HG02885 (cell line): Measurements from ENCODE around the gene ZNF365.
A peak's percentile ranks its signal among the peaks of the same experiment; 100 is the strongest.

Experiments used
- ATAC-seq: cut with Tn5 transposase; IDR thresholded peaks from one replicate; pipeline ENCODE4 v1.9.1; 2021; ENCODE audit warnings: mild to moderate bottlenecking; ENCODE audit not compliant: unreplicated experiment, poor library complexity

The ZNF365 gene

GRCh38 chr10:62413048-62413447, 38.9 kb downstream of the ZNF365 start:
- no peak for ATAC-seq

- no peak for ATAC-seq
Observed at GRCh38 chr10:62413652-62414051, 39.5 kb downstream of the ZNF365 start.

GRCh38 chr10:62414359-62414758, 40.2 kb downstream of the ZNF365 start:
- ATAC-seq: no peak

- ATAC-seq: no peak
Observed at GRCh38 chr10:62422068-62422590, 48.0 kb downstream of the ZNF365 start.

GRCh38 chr10:62424026-62424425, 49.9 kb downstream of the ZNF365 start:
- ATAC-seq: no peak

GRCh38 chr10:62426086-62426485, 51.9 kb downstream of the ZNF365 start:
- no peak for ATAC-seq

GRCh38 chr10:62426600-62426999, 52.4 kb downstream of the ZNF365 start:
- ATAC-seq: no peak

- ATAC-seq: no peak
Observed at GRCh38 chr10:62430881-62431280, 56.7 kb downstream of the ZNF365 start.

- peak; percentile 89 for ATAC-seq
Observed at GRCh38 chr10:62433181-62433692, 59.1 kb downstream of the ZNF365 start.

GRCh38 chr10:62433901-62434300, 59.7 kb downstream of the ZNF365 start:
- no peak for ATAC-seq

- ATAC-seq: peak; percentile 67
Observed at GRCh38 chr10:62437696-62438095, 63.5 kb downstream of the ZNF365 start.

GRCh38 chr10:62442006-62442405, 67.8 kb downstream of the ZNF365 start:
- no peak for ATAC-seq

- ATAC-seq: no peak
Observed at GRCh38 chr10:62442894-62443669, 68.9 kb downstream of the ZNF365 start.

- ATAC-seq: no peak
Observed at GRCh38 chr10:62443866-62444265, 69.7 kb downstream of the ZNF365 start.

- ATAC-seq: no peak
Observed at GRCh38 chr10:62446627-62447026, 72.5 kb downstream of the ZNF365 start.

- ATAC-seq: no peak
Observed at GRCh38 chr10:62450912-62451610, 76.9 kb downstream of the ZNF365 start.

GRCh38 chr10:62451611-62451975, 77.4 kb downstream of the ZNF365 start:
- no peak for ATAC-seq
